Measurements from ENCODE around the gene PCARE.

PCARE gene

GRCh38 chr2:29079887-29080286, 5.6 kb upstream of the PCARE start:
- no peaks in the 10 kb centered on the region for H3K9me2 ChIP-seq (replicated peaks; ENCODE audit: low read depth, low read length)
- H2AFZ ChIP-seq (ENCODE audit: low read length): no peak overlapping the region
- no peaks in the 10 kb centered on the region for H3K36me3 ChIP-seq (ENCODE audit: insufficient read depth, low read length)
- H3K4me3 ChIP-seq (ENCODE audit: low read length, poor library complexity, severe bottlenecking): no peak overlapping the region
- no peaks in the 10 kb centered on the region; the same call in 1 of the 2 replicates for H3K9me3 ChIP-seq (ENCODE audit: insufficient read depth, low read depth, low read length)
- TF ChIP-seq EZH2phosphoT487 (IDR thresholded peaks at IDR 0.05; ENCODE audit: borderline replicate concordance): no peak
- no peak for TF ChIP-seq CTCF (conservative IDR thresholded peaks at IDR 0.05; ENCODE audit: low read length)
- no peaks in the 10 kb centered on the region for H3K79me2 ChIP-seq (ENCODE audit: insufficient read depth, low read length)
- no peaks in the 10 kb centered on the region for H3F3A ChIP-seq (ENCODE audit: low read depth)
- no peaks in the 10 kb centered on the region for H3K27me3 ChIP-seq (ENCODE audit: insufficient read depth, low read length, poor library complexity, severe bottlenecking)
- H3K4me2 ChIP-seq (ENCODE audit: low read depth, low read length, poor library complexity, severe bottlenecking): no peak overlapping the region
- H3K9ac ChIP-seq (ENCODE audit: low read depth, low read length, poor library complexity, severe bottlenecking): no peak overlapping the region
- no peaks in the 10 kb centered on the region for H4K20me1 ChIP-seq (ENCODE audit: insufficient read depth, low read length, poor library complexity, severe bottlenecking)
- H3K4me1 ChIP-seq (ENCODE audit: insufficient read depth, low read length, poor library complexity, severe bottlenecking): no peaks in the 10 kb centered on the region

- no peak overlapping the region for H3K4me2 ChIP-seq (ENCODE audit: low read depth, low read length, poor library complexity, severe bottlenecking)
- no peak for TF ChIP-seq EZH2phosphoT487 (IDR thresholded peaks at IDR 0.05; ENCODE audit: borderline replicate concordance)
- TF ChIP-seq CTCF (conservative IDR thresholded peaks at IDR 0.05; ENCODE audit: low read length): no peak
- H3K9me2 ChIP-seq (replicated peaks; ENCODE audit: low read depth, low read length): no peaks in the 10 kb centered on the region
- no peaks in the 10 kb centered on the region for H3F3A ChIP-seq (ENCODE audit: low read depth)
- no peaks in the 10 kb centered on the region for H3K27me3 ChIP-seq (ENCODE audit: insufficient read depth, low read length, poor library complexity, severe bottlenecking)
- H3K36me3 ChIP-seq (ENCODE audit: insufficient read depth, low read length): no peaks in the 10 kb centered on the region
- H4K20me1 ChIP-seq (ENCODE audit: insufficient read depth, low read length, poor library complexity, severe bottlenecking): no peaks in the 10 kb centered on the region
- no peaks in the 10 kb centered on the region; the same call in 1 of the 2 replicates for H3K9me3 ChIP-seq (ENCODE audit: insufficient read depth, low read depth, low read length)
- no peak overlapping the region for H3K4me3 ChIP-seq (ENCODE audit: low read length, poor library complexity, severe bottlenecking)
- no peak overlapping the region for H3K9ac ChIP-seq (ENCODE audit: low read depth, low read length, poor library complexity, severe bottlenecking)
- no peaks in the 10 kb centered on the region for H3K79me2 ChIP-seq (ENCODE audit: insufficient read depth, low read length)
- no peaks in the 10 kb centered on the region for H3K4me1 ChIP-seq (ENCODE audit: insufficient read depth, low read length, poor library complexity, severe bottlenecking)
- H2AFZ ChIP-seq (ENCODE audit: low read length): no peak overlapping the region
These were observed 1.8 kb upstream of the PCARE start for GRCh38 chr2:29075894-29076705.

DNA sequence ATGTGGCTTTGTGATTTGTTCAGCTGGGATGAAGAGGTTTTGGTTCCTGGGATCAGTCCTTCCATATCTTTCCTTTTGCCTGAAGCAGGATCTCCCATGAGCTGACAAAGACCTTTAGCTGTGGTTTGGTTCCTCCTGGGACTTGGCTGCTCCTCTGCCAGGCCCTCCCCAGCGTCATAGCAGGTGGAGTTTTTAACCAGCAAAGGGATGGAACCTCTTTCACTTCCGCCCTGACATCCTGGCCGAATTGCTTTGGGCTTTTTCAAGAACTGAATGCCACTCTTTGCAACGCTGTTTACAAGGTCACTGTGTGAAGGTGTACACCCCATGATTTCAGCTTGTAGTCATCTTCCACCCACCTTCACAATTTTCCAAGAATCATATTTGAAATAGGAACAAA, 390 bp downstream of the PCARE start:
- Histone ChIP-seq H3K9me2 (replicated peaks; ENCODE audit: low read depth, low read length) (no peaks in the 10 kb centered on the region), H2AFZ (ENCODE audit: low read length) (no peak overlapping the region), H3K9ac (ENCODE audit: low read depth, low read length, poor library complexity, severe bottlenecking) (no peak overlapping the region), H3K9me3 (ENCODE audit: insufficient read depth, low read depth, low read length) (no peaks in the 10 kb centered on the region), H3F3A (ENCODE audit: low read depth) (no peaks in the 10 kb centered on the region), H3K4me3 (ENCODE audit: low read length, poor library complexity, severe bottlenecking) (no peak overlapping the region), H3K36me3 (ENCODE audit: insufficient read depth, low read length) (no peaks in the 10 kb centered on the region), H3K4me2 (ENCODE audit: low read depth, low read length, poor library complexity, severe bottlenecking) (no peak overlapping the region), H3K79me2 (ENCODE audit: insufficient read depth, low read length) (no peaks in the 10 kb centered on the region), H3K4me1 (ENCODE audit: insufficient read depth, low read length, poor library complexity, severe bottlenecking) (no peaks in the 10 kb centered on the region), H3K27me3 (ENCODE audit: insufficient read depth, low read length, poor library complexity, severe bottlenecking) (no peaks in the 10 kb centered on the region), H4K20me1 (ENCODE audit: insufficient read depth, low read length, poor library complexity, severe bottlenecking) (no peaks in the 10 kb centered on the region)
- TF ChIP-seq CTCF (conservative IDR thresholded peaks at IDR 0.05; ENCODE audit: low read length) (no peak), EZH2phosphoT487 (IDR thresholded peaks at IDR 0.05; ENCODE audit: borderline replicate concordance) (no peak)

Measured in Loucy (cell line).